ENCODE measurements around the gene LRTM1.

LRTM1 gene

GRCh38 chr3:54901906-54902685, 25.8 kb downstream of the LRTM1 start:
- ATAC-seq (replicated peaks; ENCODE audit: extremely low read depth, poor library complexity, severe bottlenecking) (no peak), DNase-seq (ENCODE audit: low spot score in 2 of 2) (no peak)
- no peaks in the 10 kb centered on the region for H3K36me3 Mint-ChIP-seq (ENCODE audit: insufficient read depth)
- no peak overlapping the region for H3K27ac Mint-ChIP-seq (ENCODE audit: low read depth)
- H3K9me3 Mint-ChIP-seq = peaks cover 7% of the 10 kb centered on the region
- no peaks in the 10 kb centered on the region for H3K4me1 Mint-ChIP-seq
- no peak overlapping the region for H3K4me3 Mint-ChIP-seq
- no peaks in the 10 kb centered on the region for H3K27me3 Mint-ChIP-seq

DNA sequence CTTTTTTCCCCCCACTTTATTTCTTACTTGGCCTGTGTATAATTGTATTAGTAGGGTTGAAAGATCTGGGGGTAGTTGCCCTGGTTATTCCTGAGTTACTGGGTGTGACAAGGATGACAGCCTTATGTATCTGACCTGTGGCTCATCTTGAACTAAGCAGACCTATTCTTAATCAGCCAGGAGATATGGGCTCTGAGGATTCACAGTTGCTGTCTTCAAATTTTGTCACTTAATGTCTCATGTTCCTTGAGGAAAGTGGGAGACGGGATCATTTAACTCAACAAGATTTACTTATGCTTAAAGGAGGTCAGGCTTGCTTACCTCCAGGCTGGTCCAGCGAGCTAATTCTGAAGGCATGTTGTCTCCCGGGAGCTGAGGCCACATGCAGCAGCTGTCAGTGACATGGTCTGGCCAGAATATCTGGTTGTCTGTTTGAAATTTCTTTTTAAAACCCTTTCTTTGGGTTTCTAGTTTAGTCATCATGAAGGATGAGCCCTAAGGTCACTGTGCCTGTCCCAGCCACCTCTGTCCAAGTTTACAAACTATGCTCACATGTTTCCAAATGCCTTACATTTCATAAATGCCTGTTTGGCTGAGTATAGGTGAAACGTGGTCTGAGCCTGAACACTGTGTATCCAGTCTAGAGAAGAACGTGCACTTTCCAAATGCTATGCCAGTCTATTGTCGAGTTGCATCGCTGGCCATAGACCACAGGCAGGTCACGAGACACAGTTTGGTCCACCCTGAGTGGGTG, 26.8 kb downstream of the LRTM1 start:
- H3K4me1 Mint-ChIP-seq = no peaks in the 10 kb centered on the region
- H3K4me3 Mint-ChIP-seq = no peak overlapping the region
- ATAC-seq (replicated peaks; ENCODE audit: extremely low read depth, poor library complexity, severe bottlenecking) = no peak
- no peaks in the 10 kb centered on the region for H3K36me3 Mint-ChIP-seq (ENCODE audit: insufficient read depth)
- H3K9me3 Mint-ChIP-seq = peaks cover 5% of the 10 kb centered on the region
- H3K27ac Mint-ChIP-seq (ENCODE audit: low read depth) = no peak overlapping the region
- no peak for DNase-seq (ENCODE audit: low spot score in 2 of 2)
- H3K27me3 Mint-ChIP-seq = no peaks in the 10 kb centered on the region

DNA sequence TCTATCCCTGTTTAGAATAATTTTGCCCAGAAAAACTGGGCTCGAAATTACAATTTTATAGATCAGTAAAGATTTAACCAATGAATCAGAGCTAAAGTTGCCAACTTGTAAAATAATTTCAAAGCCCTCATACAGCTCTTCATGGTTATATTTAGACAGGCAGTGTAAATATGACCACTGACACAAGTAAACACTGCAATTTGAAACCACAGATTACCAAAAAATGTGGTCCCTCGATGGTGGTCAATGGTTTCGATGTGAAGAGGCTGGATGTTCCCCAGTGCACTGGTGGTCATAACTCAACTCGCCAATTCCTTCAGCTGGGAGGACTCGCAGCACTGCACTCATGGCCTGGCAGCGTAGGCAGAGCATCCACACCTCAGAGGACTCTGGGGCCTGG, 28.6 kb downstream of the LRTM1 start:
- ATAC-seq (replicated peaks; ENCODE audit: extremely low read depth, poor library complexity, severe bottlenecking) (no peak), DNase-seq (ENCODE audit: low spot score in 2 of 2) (no peak)
- H3K9me3 Mint-ChIP-seq = peaks cover 6% of the 10 kb centered on the region
- no peak overlapping the region for H3K27ac Mint-ChIP-seq (ENCODE audit: low read depth)
- H3K27me3 Mint-ChIP-seq = no peaks in the 10 kb centered on the region
- H3K36me3 Mint-ChIP-seq (ENCODE audit: insufficient read depth) = no peaks in the 10 kb centered on the region
- no peak overlapping the region for H3K4me3 Mint-ChIP-seq
- H3K4me1 Mint-ChIP-seq = no peaks in the 10 kb centered on the region

GRCh38 chr3:54897028-54897711, 30.7 kb downstream of the LRTM1 start:
- no peaks in the 10 kb centered on the region for H3K27me3 Mint-ChIP-seq
- DNase-seq (ENCODE audit: low spot score in 2 of 2) (no peak), ATAC-seq (replicated peaks; ENCODE audit: extremely low read depth, poor library complexity, severe bottlenecking) (no peak)
- H3K9me3 Mint-ChIP-seq = peaks cover 6% of the 10 kb centered on the region
- no peak overlapping the region for H3K27ac Mint-ChIP-seq (ENCODE audit: low read depth)
- H3K36me3 Mint-ChIP-seq (ENCODE audit: insufficient read depth) = no peaks in the 10 kb centered on the region
- H3K4me1 Mint-ChIP-seq = no peaks in the 10 kb centered on the region
- H3K4me3 Mint-ChIP-seq = no peak overlapping the region

- Mint-ChIP-seq H3K4me3 (no peak overlapping the region), H3K27me3 (no peaks in the 10 kb centered on the region), H3K4me1 (no peaks in the 10 kb centered on the region), H3K36me3 (ENCODE audit: insufficient read depth) (peaks cover 2% of the 10 kb centered on the region), H3K27ac (ENCODE audit: low read depth) (no peak overlapping the region), H3K9me3 (peaks cover 6% of the 10 kb centered on the region)
- no peak for ATAC-seq (replicated peaks; ENCODE audit: extremely low read depth, poor library complexity, severe bottlenecking)
- no peak for DNase-seq (ENCODE audit: low spot score in 2 of 2)
These were observed 32.2 kb downstream of the LRTM1 start for GRCh38 chr3:54895613-54896012.

DNA sequence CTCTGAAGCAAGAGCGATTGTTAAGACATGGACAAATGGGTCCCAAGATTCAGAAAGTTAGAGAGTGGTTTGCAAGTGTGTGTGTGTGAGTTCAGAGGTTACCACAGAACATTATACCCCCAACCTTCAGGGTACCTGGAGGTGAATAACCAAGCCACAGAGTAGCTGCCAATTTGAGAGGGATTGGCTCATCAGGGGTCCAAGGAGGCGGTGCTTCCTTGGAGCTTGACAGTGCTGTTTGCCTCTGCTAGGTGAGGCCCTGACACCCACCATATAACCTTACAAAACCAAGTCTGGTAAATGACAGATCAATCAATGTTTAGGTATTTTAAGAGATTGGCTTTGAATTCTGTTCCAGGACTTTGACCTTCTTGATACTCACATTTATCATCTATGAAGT, 35.7 kb downstream of the LRTM1 start:
- DNase-seq (ENCODE audit: low spot score in 2 of 2) (no peak), ATAC-seq (replicated peaks; ENCODE audit: extremely low read depth, poor library complexity, severe bottlenecking) (no peak)
- Mint-ChIP-seq H3K4me1 (no peaks in the 10 kb centered on the region), H3K9me3 (peaks cover 18% of the 10 kb centered on the region), H3K4me3 (no peak overlapping the region), H3K36me3 (ENCODE audit: insufficient read depth) (peaks cover 2% of the 10 kb centered on the region), H3K27me3 (no peaks in the 10 kb centered on the region), H3K27ac (ENCODE audit: low read depth) (no peak overlapping the region)

GRCh38 chr3:54891540-54891897, 36.3 kb downstream of the LRTM1 start:
- Mint-ChIP-seq H3K4me3 (no peak overlapping the region), H3K9me3 (peaks cover 18% of the 10 kb centered on the region), H3K4me1 (no peaks in the 10 kb centered on the region), H3K27ac (ENCODE audit: low read depth) (no peak overlapping the region), H3K27me3 (no peaks in the 10 kb centered on the region), H3K36me3 (ENCODE audit: insufficient read depth) (peaks cover 2% of the 10 kb centered on the region)
- DNase-seq (ENCODE audit: low spot score in 2 of 2) (no peak), ATAC-seq (replicated peaks; ENCODE audit: extremely low read depth, poor library complexity, severe bottlenecking) (no peak)

DNA sequence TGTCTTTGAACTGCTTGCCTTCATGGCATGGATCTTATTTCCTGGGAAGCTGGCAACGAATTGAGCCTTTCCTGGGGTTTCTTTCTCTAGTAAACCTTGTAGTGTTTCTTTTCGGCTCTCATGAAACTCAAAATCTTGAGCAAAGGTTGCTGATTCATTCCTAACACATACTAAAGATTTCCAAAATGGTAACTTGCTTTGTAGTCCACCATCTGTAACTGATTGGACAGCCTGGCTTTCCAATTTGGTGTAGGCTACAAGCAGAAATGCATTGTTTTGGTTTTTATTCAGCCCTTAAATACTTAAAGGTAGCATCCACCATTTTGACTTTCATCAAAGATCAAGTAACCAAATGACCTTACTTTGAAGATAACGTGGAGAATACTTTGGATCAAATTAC, 38.1 kb downstream of the LRTM1 start:
- H3K27me3 Mint-ChIP-seq = no peaks in the 10 kb centered on the region
- DNase-seq (ENCODE audit: low spot score in 2 of 2) (no peak), ATAC-seq (replicated peaks; ENCODE audit: extremely low read depth, poor library complexity, severe bottlenecking) (no peak)
- no peaks in the 10 kb centered on the region for H3K4me1 Mint-ChIP-seq
- H3K36me3 Mint-ChIP-seq (ENCODE audit: insufficient read depth) = peaks cover 2% of the 10 kb centered on the region
- H3K27ac Mint-ChIP-seq (ENCODE audit: low read depth) = no peak overlapping the region
- peaks cover 11% of the 10 kb centered on the region for H3K9me3 Mint-ChIP-seq
- H3K4me3 Mint-ChIP-seq = no peak overlapping the region

GRCh38 chr3:54888873-54889272, 39.0 kb downstream of the LRTM1 start:
- no peaks in the 10 kb centered on the region for H3K27me3 Mint-ChIP-seq
- H3K4me3 Mint-ChIP-seq = no peak overlapping the region
- peaks cover 12% of the 10 kb centered on the region for H3K9me3 Mint-ChIP-seq
- H3K36me3 Mint-ChIP-seq (ENCODE audit: insufficient read depth) = peaks cover 2% of the 10 kb centered on the region
- DNase-seq (ENCODE audit: low spot score in 2 of 2) = no peak
- no peak overlapping the region for H3K27ac Mint-ChIP-seq (ENCODE audit: low read depth)
- H3K4me1 Mint-ChIP-seq = no peaks in the 10 kb centered on the region
- ATAC-seq (replicated peaks; ENCODE audit: extremely low read depth, poor library complexity, severe bottlenecking) = no peak

DNA sequence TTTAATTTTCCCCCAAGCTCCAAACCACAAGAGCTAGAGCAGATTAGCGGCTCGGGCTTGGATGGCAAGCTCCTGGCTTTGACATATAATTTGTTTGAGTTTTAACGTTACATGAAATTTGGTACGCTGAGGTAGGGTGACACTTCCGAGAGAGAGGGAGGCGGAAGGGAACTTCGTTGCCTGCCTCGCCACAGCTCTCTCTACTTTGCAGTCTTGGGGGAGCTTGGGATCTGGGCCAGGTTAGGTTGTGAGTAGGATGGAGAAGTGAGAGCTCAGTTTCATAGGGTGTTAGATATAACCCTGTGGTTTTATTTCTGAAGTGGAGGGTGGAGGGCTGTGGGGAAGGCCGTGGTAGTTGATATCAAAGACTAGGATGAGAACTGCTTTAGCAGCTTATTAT, 39.7 kb downstream of the LRTM1 start:
- no peak for DNase-seq (ENCODE audit: low spot score in 2 of 2)
- H3K27me3 Mint-ChIP-seq = no peaks in the 10 kb centered on the region
- ATAC-seq (replicated peaks; ENCODE audit: extremely low read depth, poor library complexity, severe bottlenecking) = no peak
- no peak overlapping the region for H3K4me3 Mint-ChIP-seq
- H3K9me3 Mint-ChIP-seq = peaks cover 18% of the 10 kb centered on the region
- peaks cover 2% of the 10 kb centered on the region for H3K36me3 Mint-ChIP-seq (ENCODE audit: insufficient read depth)
- no peaks in the 10 kb centered on the region for H3K4me1 Mint-ChIP-seq
- no peak overlapping the region for H3K27ac Mint-ChIP-seq (ENCODE audit: low read depth)

- Mint-ChIP-seq H3K36me3 (ENCODE audit: insufficient read depth) (no peaks in the 10 kb centered on the region), H3K27ac (ENCODE audit: low read depth) (no peak overlapping the region), H3K4me1 (no peaks in the 10 kb centered on the region), H3K27me3 (no peaks in the 10 kb centered on the region), H3K4me3 (no peak overlapping the region), H3K9me3 (peaks cover 12% of the 10 kb centered on the region)
- ATAC-seq (replicated peaks; ENCODE audit: extremely low read depth, poor library complexity, severe bottlenecking) (no peak), DNase-seq (ENCODE audit: low spot score in 2 of 2) (no peak)
These were observed 45.6 kb downstream of the LRTM1 start for GRCh38 chr3:54882129-54882833.

GRCh38 chr3:54878145-54878544, 49.7 kb downstream of the LRTM1 start:
- DNase-seq (ENCODE audit: low spot score in 2 of 2) (no peak), ATAC-seq (replicated peaks; ENCODE audit: extremely low read depth, poor library complexity, severe bottlenecking) (no peak)
- no peaks in the 10 kb centered on the region for H3K4me1 Mint-ChIP-seq
- no peak overlapping the region for H3K27ac Mint-ChIP-seq (ENCODE audit: low read depth)
- peaks cover 11% of the 10 kb centered on the region for H3K9me3 Mint-ChIP-seq
- no peak overlapping the region for H3K4me3 Mint-ChIP-seq
- no peaks in the 10 kb centered on the region for H3K27me3 Mint-ChIP-seq
- H3K36me3 Mint-ChIP-seq (ENCODE audit: insufficient read depth) = no peaks in the 10 kb centered on the region

All from central memory CD8-positive, alpha-beta T cell (primary cell).